ENCODE measurements around the gene UTP25. TPM values are rescaled to one million over a fixed set of nuclear protein-coding genes. Genes with fewer than 3 reads are reported as not detected.
A peak's percentile ranks its signal among the peaks of the same experiment; 100 is the strongest.

UTP25 gene
- total and polyA plus RNA-seq, 3 experiments from 2014 or later: 4.9 to 15.2 (median 14.9) TPM

DNA sequence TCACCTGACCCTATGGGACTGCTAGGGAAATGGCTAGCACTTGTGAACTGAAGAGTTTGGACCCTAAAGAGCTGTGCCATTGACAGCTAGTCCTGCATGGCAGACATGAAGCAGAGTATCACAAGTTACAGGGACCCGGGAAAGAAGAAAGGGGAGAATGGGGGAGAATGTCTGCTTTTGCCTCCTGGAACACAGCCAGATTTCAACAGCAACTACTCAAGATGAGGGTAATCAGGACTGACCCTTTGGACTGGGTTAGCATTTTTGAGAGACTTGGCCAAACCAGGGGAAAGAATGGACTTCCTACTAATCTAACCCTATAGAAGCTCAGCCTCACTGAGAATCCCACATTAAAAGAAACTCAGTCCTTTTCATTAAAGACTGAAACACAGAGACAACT, 8.7 kb upstream of the UTP25 start:
- Mint-ChIP-seq H3K9me3 (no peaks in the 10 kb centered on the region), H3K4me3 (no peak overlapping the region), H3K4me1 (peaks cover 7 to 8% (median 7%) of the 10 kb centered on the region in 3 donors), H3K27ac (no peak overlapping the region), H3K27me3 (peaks cover 27 to 47% of the 10 kb centered on the region in 2 donors), H3K36me3 (peaks cover 0 to 6% (median 0%) of the 10 kb centered on the region in 3 donors)
- no peaks in the 10 kb centered on the region for H3K36me3 ChIP-seq (ENCODE audit: insufficient read depth, low read length)
- H3K4me1 ChIP-seq (ENCODE audit: insufficient read depth, low read length): peaks cover 9% of the 10 kb centered on the region
- CTCF ChIA-PET: interaction anchor here (0.9 to 1.3 kb wide), 2 partner anchors 10 to 71 kb away, joined by 3 to 4 read pairs; no protein-coding TSS in a partner anchor
- H3K27me3 ChIP-seq (ENCODE audit: insufficient read depth, low read length, poor library complexity, severe bottlenecking): peaks cover 3% of the 10 kb centered on the region
- POLR2A ChIA-PET: no interaction called here
- H3K4me3 ChIP-seq (ENCODE audit: low read length): no peak overlapping the region
- DNase-seq: no peak
- H3K9me3 ChIP-seq (ENCODE audit: low read length): no peaks in the 10 kb centered on the region
- no peak overlapping the region for H3K27ac ChIP-seq (ENCODE audit: low read depth, low read length)

DNA sequence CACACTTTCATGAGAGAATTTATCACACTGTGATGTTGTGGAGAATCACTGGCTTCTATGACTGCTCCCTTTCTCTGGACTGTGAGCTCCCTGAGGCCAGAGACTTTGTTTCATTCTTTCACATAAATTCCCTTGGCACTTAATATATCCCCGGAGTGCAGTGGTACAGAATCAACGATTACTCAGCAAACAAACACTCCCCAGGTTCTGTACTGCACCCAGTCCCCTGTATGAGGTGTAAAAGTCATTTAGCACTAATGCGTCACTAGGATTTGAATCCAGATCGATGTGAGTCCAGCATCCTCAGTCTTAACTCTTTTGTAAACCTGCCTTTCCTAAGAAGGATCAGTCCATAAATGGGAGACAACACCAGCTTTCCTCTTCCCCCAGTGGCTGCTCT, 6.8 kb upstream of the UTP25 start:
- no peaks in the 10 kb centered on the region for H3K36me3 ChIP-seq (ENCODE audit: insufficient read depth, low read length)
- Mint-ChIP-seq H3K27me3 (peaks cover 28 to 52% of the 10 kb centered on the region in 2 donors), H3K4me1 (peaks cover 7 to 8% (median 7%) of the 10 kb centered on the region in 3 donors), H3K4me3 (no peak overlapping the region), H3K27ac (no peak overlapping the region), H3K36me3 (peaks cover 0 to 6% (median 0%) of the 10 kb centered on the region in 3 donors), H3K9me3 (no peaks in the 10 kb centered on the region)
- CTCF ChIA-PET: interaction anchor here (1.4 to 5.5 kb wide), 2 partner anchors 14 to 52 kb away, joined by 4 to 43 read pairs; partner anchors contain the start of gene IRF6
- H3K4me1 ChIP-seq (ENCODE audit: insufficient read depth, low read length): peaks cover 9% of the 10 kb centered on the region
- no peak overlapping the region for H3K27ac ChIP-seq (ENCODE audit: low read depth, low read length)
- DNase-seq: no peak
- H3K27me3 ChIP-seq (ENCODE audit: insufficient read depth, low read length, poor library complexity, severe bottlenecking): peaks cover 3% of the 10 kb centered on the region
- H3K9me3 ChIP-seq (ENCODE audit: low read length): no peaks in the 10 kb centered on the region
- POLR2A ChIA-PET: no interaction called here
- H3K4me3 ChIP-seq (ENCODE audit: low read length): no peak overlapping the region

DNA sequence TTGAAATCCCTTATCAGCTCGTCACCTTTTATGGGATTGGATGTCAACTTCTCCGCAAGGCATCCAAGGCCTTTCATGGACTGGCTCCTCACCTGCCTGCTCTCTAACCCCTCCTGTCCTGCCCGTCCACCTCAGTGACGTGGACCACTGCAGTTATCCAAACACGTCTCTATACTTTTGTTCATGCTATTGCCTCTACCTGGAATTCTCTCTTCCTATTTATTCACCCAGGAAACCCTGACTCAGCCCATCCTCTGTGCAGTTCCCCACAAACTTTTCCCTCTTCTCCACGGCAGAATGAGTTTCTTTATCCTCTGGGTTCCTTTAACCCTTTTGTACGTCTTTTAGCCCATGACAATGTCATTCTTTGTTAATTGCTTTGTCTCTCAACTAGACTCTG, 5.1 kb upstream of the UTP25 start:
- DNase-seq: no peak
- Mint-ChIP-seq H3K4me1 (peaks cover 13 to 16% (median 15%) of the 10 kb centered on the region in 3 donors), H3K27me3 (peaks cover 28 to 45% of the 10 kb centered on the region in 2 donors), H3K4me3 (no peak overlapping the region), H3K27ac (no peak overlapping the region), H3K36me3 (peaks cover 0 to 6% (median 0%) of the 10 kb centered on the region in 3 donors), H3K9me3 (no peaks in the 10 kb centered on the region)
- ChIA-PET CTCF (interaction anchor here (0.7 to 5.5 kb wide), 24 partner anchors 9 to 246 kb away, joined by 3 to 43 read pairs (median 5); partner anchors contain the start of genes IRF6 and TRAF3IP3), POLR2A (interaction anchor here (0.6 kb wide), 1 partner anchor 24 kb away, joined by 3 read pairs; no protein-coding TSS in a partner anchor)
- Histone ChIP-seq H3K4me3 (ENCODE audit: low read length) (no peak overlapping the region), H3K27ac (ENCODE audit: low read depth, low read length) (no peak overlapping the region), H3K9me3 (ENCODE audit: low read length) (no peaks in the 10 kb centered on the region), H3K36me3 (ENCODE audit: insufficient read depth, low read length) (no peaks in the 10 kb centered on the region), H3K4me1 (ENCODE audit: insufficient read depth, low read length) (peaks cover 17% of the 10 kb centered on the region), H3K27me3 (ENCODE audit: insufficient read depth, low read length, poor library complexity, severe bottlenecking) (peaks cover 3% of the 10 kb centered on the region)

DNA sequence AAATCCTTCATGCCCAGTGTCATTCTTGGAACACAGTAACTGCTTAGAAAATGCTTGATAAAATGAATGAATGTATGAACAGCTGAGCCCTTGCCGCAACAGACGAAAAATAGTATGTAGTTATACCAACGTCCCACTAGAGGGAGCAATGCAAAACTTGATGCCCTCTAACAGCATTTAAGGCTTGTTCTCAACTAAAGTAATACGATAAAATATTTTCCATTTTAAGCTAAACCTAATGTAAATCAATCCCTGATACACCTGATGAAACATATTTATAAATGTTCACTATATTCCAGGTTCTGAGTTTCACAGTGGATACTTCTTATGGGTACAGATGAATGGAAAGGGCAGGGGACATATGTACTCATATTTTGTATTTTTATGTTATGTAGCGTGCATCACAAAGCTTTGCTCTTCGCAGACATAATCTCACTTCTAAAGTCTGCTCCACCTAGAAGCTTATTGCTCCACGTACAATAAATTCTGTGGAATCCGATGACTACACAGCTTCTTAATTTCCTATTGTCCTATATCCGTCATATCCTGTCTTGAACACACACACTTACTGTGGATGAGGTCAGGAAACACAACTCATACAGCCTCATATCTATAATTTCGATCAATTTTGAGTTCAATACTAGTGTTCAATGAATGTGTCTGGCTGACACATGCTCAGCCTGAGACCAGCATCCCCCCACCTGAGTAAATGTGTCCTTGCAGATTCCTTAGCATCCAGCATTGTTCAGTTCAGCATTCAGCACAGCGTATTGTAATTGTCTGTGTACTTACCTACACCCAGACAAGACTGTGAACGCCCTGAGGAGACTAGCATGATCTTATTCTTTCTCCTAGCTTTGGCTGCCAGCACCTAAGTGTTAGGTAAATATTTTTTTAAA, 4.4 kb upstream of the UTP25 start:
- Histone ChIP-seq H3K36me3 (ENCODE audit: insufficient read depth, low read length) (no peaks in the 10 kb centered on the region), H3K4me3 (ENCODE audit: low read length) (no peak overlapping the region), H3K27ac (ENCODE audit: low read depth, low read length) (no peak overlapping the region), H3K4me1 (ENCODE audit: insufficient read depth, low read length) (peaks cover 17% of the 10 kb centered on the region), H3K27me3 (ENCODE audit: insufficient read depth, low read length, poor library complexity, severe bottlenecking) (peaks cover 3% of the 10 kb centered on the region), H3K9me3 (ENCODE audit: low read length) (no peaks in the 10 kb centered on the region)
- H3K27ac Mint-ChIP-seq: no peak overlapping the region
- POLR2A ChIA-PET: interaction anchor here (0.5 to 0.9 kb wide), 2 partner anchors 53 to 118 kb away, joined by 4 to 5 read pairs; no protein-coding TSS in a partner anchor
- no peaks in the 10 kb centered on the region for H3K9me3 Mint-ChIP-seq
- peaks cover 0 to 6% (median 5%) of the 10 kb centered on the region in 3 donors for H3K36me3 Mint-ChIP-seq
- peak in 2 of 5 donors; percentile 35 to 46 for DNase-seq
- no peak overlapping the region for H3K4me3 Mint-ChIP-seq
- peaks cover 24 to 42% of the 10 kb centered on the region in 2 donors for H3K27me3 Mint-ChIP-seq
- peaks cover 18 to 23% (median 20%) of the 10 kb centered on the region in 3 donors for H3K4me1 Mint-ChIP-seq
- CTCF ChIA-PET: interaction anchor here (0.7 to 5.5 kb wide), 28 partner anchors 9 to 247 kb away, joined by 3 to 43 read pairs (median 4); partner anchors contain the start of genes IRF6 and TRAF3IP3

DNA sequence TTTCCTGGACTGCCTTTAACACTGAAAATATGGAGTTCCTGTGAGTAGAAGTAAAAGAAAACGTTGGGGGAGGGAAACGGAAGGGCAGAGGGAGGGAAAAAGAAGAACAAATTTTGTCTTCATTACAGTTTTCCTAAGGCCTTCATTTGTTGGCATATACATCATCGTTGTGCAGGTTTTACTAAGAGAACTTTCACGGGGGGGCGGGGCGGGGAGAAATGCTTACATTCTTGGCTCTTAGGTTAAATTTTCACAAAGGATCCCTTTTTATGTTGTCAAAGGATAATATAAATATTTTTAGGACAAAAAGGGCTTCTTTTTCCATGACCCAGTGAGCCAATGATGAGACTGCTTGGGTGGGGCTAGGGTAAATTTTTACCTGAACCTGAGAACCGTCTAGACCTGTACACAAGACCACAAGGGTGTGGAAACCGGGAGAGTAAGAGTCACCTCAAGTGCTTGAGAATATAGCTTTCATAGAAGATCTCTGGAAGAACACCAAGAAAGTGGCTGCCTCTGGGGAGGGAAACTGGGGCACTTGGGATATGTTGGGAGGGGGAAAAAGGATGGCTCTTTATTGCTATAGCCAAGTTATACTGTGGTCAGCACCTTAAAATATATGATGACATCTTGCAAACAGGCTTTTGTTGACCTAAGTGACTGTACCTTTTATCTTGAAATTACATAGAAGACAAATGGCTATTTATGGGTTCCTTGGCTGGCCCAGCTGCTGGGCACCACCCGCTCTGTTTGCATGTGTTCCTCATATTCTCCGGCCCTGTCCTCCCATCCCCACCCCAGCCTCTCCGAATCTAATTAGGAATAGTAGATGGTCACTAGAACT, 2.0 kb upstream of the UTP25 start:
- no peaks in the 10 kb centered on the region for H3K9me3 ChIP-seq (ENCODE audit: low read length)
- Mint-ChIP-seq H3K27me3 (peaks cover 13 to 23% of the 10 kb centered on the region in 2 donors), H3K36me3 (peaks cover 2 to 11% (median 3%) of the 10 kb centered on the region in 3 donors), H3K9me3 (no peaks in the 10 kb centered on the region), H3K4me3 (peak overlapping the region in 5 of 7 donors; percentile 23 to 67 (median 41)), H3K27ac (peak overlapping the region in 1 of 8 donors; percentile 39), H3K4me1 (peaks cover 37 to 43% (median 39%) of the 10 kb centered on the region in 3 donors)
- H3K36me3 ChIP-seq (ENCODE audit: insufficient read depth, low read length): no peaks in the 10 kb centered on the region
- peaks cover 29% of the 10 kb centered on the region for H3K4me1 ChIP-seq (ENCODE audit: insufficient read depth, low read length)
- DNase-seq: no peak
- no peak overlapping the region for H3K4me3 ChIP-seq (ENCODE audit: low read length)
- ChIA-PET POLR2A (no interaction called here), CTCF (interaction anchor here (5.5 kb wide), 1 partner anchor 19 kb away, joined by 43 read pairs; the partner anchor contains the start of gene IRF6)
- H3K27me3 ChIP-seq (ENCODE audit: insufficient read depth, low read length, poor library complexity, severe bottlenecking): peaks cover 3% of the 10 kb centered on the region
- H3K27ac ChIP-seq (ENCODE audit: low read depth, low read length): no peak overlapping the region

DNA sequence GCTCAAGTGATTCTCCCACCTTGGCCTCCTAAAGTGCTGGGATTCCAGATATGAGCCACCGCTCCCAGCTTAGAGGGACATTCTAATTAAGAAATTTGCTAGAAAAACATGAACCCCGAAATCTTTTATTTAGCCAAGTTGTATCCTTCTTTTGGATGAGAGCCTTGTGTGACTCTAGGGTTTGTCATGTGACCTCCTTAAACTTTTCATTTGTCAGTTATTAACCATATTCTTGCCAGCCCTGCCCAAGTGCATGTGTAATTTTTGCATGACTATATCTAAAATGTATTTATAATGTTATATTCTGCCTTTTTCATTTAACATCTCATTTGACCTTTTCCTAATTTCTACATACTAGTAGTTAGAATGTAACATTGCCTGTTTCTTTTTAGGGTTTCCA, 1.9 kb downstream of the UTP25 start:
- H3K27me3 Mint-ChIP-seq: peaks cover 5 to 6% of the 10 kb centered on the region in 2 donors
- Histone ChIP-seq H3K4me3 (ENCODE audit: low read length) (no peak overlapping the region), H3K4me1 (ENCODE audit: insufficient read depth, low read length) (peaks cover 20% of the 10 kb centered on the region), H3K36me3 (ENCODE audit: insufficient read depth, low read length) (peaks cover 30% of the 10 kb centered on the region), H3K27ac (ENCODE audit: low read depth, low read length) (no peak overlapping the region), H3K9me3 (ENCODE audit: low read length) (no peaks in the 10 kb centered on the region), H3K27me3 (ENCODE audit: insufficient read depth, low read length, poor library complexity, severe bottlenecking) (no peaks in the 10 kb centered on the region)
- POLR2A ChIA-PET: no interaction called here
- CTCF ChIA-PET: no interaction called here
- peaks cover 45 to 51% (median 46%) of the 10 kb centered on the region in 3 donors for H3K4me1 Mint-ChIP-seq
- H3K4me3 Mint-ChIP-seq: peak overlapping the region; percentile 18 to 96 (median 68)
- no peaks in the 10 kb centered on the region for H3K9me3 Mint-ChIP-seq
- H3K27ac Mint-ChIP-seq: peak overlapping the region in 4 of 8 donors; percentile 31 to 78 (median 52)
- no peak for DNase-seq
- H3K36me3 Mint-ChIP-seq: peaks cover 20 to 46% (median 20%) of the 10 kb centered on the region in 3 donors

DNA sequence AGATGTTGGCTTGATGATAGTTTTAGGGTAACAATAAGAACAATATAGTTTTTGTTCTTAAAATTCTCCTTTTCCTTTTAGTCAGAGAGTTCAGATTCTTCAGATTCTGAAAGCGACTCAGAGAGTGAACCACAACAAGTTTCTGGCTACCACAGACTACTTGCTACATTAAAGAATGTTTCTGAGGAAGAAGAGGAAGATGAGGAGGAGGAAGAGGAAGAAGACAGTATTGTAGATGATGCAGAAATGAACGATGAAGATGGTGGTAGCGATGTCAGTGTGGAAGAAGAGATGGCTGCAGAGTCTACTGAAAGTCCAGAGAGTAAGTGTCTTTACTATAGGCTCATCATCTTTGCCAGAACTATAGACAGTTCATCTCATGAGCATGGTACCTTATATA, 3.0 kb downstream of the UTP25 start:
- H3K36me3 Mint-ChIP-seq: peaks cover 20 to 57% (median 24%) of the 10 kb centered on the region in 3 donors
- H3K27me3 ChIP-seq (ENCODE audit: insufficient read depth, low read length, poor library complexity, severe bottlenecking): no peaks in the 10 kb centered on the region
- peaks cover 20% of the 10 kb centered on the region for H3K4me1 ChIP-seq (ENCODE audit: insufficient read depth, low read length)
- ChIA-PET POLR2A (no interaction called here), CTCF (no interaction called here)
- no peak for DNase-seq
- H3K4me3 ChIP-seq (ENCODE audit: low read length): no peak overlapping the region
- H3K9me3 Mint-ChIP-seq: no peaks in the 10 kb centered on the region
- H3K4me1 Mint-ChIP-seq: peaks cover 45 to 51% (median 46%) of the 10 kb centered on the region in 3 donors
- H3K36me3 ChIP-seq (ENCODE audit: insufficient read depth, low read length): peaks cover 35% of the 10 kb centered on the region
- peaks cover 3 to 4% of the 10 kb centered on the region in 2 donors for H3K27me3 Mint-ChIP-seq
- no peak overlapping the region for H3K27ac ChIP-seq (ENCODE audit: low read depth, low read length)
- H3K4me3 Mint-ChIP-seq: no peak overlapping the region
- no peaks in the 10 kb centered on the region for H3K9me3 ChIP-seq (ENCODE audit: low read length)
- H3K27ac Mint-ChIP-seq: peak overlapping the region in 1 of 8 donors; percentile 64
